GM19395 (cell line): ENCODE data around the gene TBXAS1.
A peak's percentile ranks its signal among the peaks of the same experiment; 100 is the strongest.

ENCODE experiments used
- ATAC-seq: cut with Tn5 transposase; IDR thresholded peaks from one replicate; pipeline ENCODE4 v1.9.1; 2021; ENCODE audit warnings: mild to moderate bottlenecking, moderate library complexity; ENCODE audit not compliant: unreplicated experiment

TBXAS1 gene

GRCh38 chr7:139854124-139854511, 25.1 kb downstream of the TBXAS1 start:
- no peak for ATAC-seq

GRCh38 chr7:139854803-139855497, 25.9 kb downstream of the TBXAS1 start:
- peak; percentile 8 for ATAC-seq

- ATAC-seq: peak; percentile 81
These were observed 26.6 kb downstream of the TBXAS1 start for GRCh38 chr7:139855498-139856270.

GRCh38 chr7:139857791-139858190, 28.7 kb downstream of the TBXAS1 start:
- no peak for ATAC-seq

GRCh38 chr7:139860090-139860775, 31.2 kb downstream of the TBXAS1 start:
- ATAC-seq: no peak

- no peak for ATAC-seq
These were observed 32.7 kb downstream of the TBXAS1 start for GRCh38 chr7:139861803-139862202.

GRCh38 chr7:139866047-139866837, 37.2 kb downstream of the TBXAS1 start:
- ATAC-seq: no peak

- ATAC-seq: no peak
These were observed 38.8 kb downstream of the TBXAS1 start for GRCh38 chr7:139867847-139868246.

GRCh38 chr7:139869886-139870285, 40.8 kb downstream of the TBXAS1 start:
- ATAC-seq: no peak

- no peak for ATAC-seq
These were observed 41.3 kb downstream of the TBXAS1 start for GRCh38 chr7:139870380-139870779.

GRCh38 chr7:139871331-139871730, 42.3 kb downstream of the TBXAS1 start:
- no peak for ATAC-seq

- no peak for ATAC-seq
These were observed 42.8 kb downstream of the TBXAS1 start for GRCh38 chr7:139871820-139872219.

- no peak for ATAC-seq
These were observed 44.7 kb downstream of the TBXAS1 start for GRCh38 chr7:139873593-139874301.

GRCh38 chr7:139874302-139874629, 45.2 kb downstream of the TBXAS1 start:
- no peak for ATAC-seq

- peak; percentile 91 for ATAC-seq
These were observed 46.8 kb downstream of the TBXAS1 start for GRCh38 chr7:139875821-139876241.

GRCh38 chr7:139876622-139877283, 47.7 kb downstream of the TBXAS1 start:
- no peak for ATAC-seq

GRCh38 chr7:139883814-139884213, 54.8 kb downstream of the TBXAS1 start:
- ATAC-seq: no peak

GRCh38 chr7:139884441-139884840, 55.4 kb downstream of the TBXAS1 start:
- no peak for ATAC-seq

GRCh38 chr7:139885511-139885910, 56.4 kb downstream of the TBXAS1 start:
- no peak for ATAC-seq

- no peak for ATAC-seq
These were observed 57.1 kb downstream of the TBXAS1 start for GRCh38 chr7:139886206-139886605.
